IMR-90 (cell line): ENCODE data around the gene RNF215. TPM values are rescaled to one million over a fixed set of nuclear protein-coding genes. Genes with fewer than 3 reads are reported as not detected.

Experiments
- ATAC-seq: fragments of 200-7000 bp; cut with Tn5 transposase; 2 replicates; pipeline ENCODE4 v1.9.1; 2020; ENCODE audit warnings: low read depth, mild to moderate bottlenecking, moderate library complexity
- BruUV-seq: library from RNA; stranded (reverse); fragments of 400-500 nt; replicated peaks from 2 replicates; lab custom pipeline; 2021; lab: Mats Ljungman, UMichigan
- CTCF ChIA-PET: fragments of 300-600 bp; formaldehyde crosslinking; extraction: SDS; loops from one replicate; lab custom pipeline; 2021; ENCODE audit warnings: antibody characterized with exemption; lab: Yijun Ruan, JAX
- POLR2A ChIA-PET: fragments of 300-600 bp; sonication (Branson Sonifier 250); formaldehyde crosslinking; loops from one replicate; lab custom pipeline; 2022; ENCODE audit warnings: antibody characterized with exemption; ENCODE audit not compliant: unreplicated experiment; lab: Charles Lee
- DNase-seq: peaks from one replicate; pipeline ENCODE4 v3.0.0; 2013
- H2AFZ ChIP-seq: replicated peaks from 2 replicates; pipeline ENCODE3; 2013; ENCODE audit warnings: low read length, mild to moderate bottlenecking; ENCODE audit not compliant: poor library complexity
- H2AK5ac ChIP-seq: 2 replicates; pipeline ENCODE4 v1.6.1; 2013; ENCODE audit warnings: low read depth, low read length, inconsistent platforms
- H2AK9ac ChIP-seq: replicated peaks from 2 replicates; pipeline ENCODE3; 2013; ENCODE audit warnings: mild to moderate bottlenecking, low read depth, low read length, moderate library complexity; ENCODE audit not compliant: poor library complexity
- H2BK120ac ChIP-seq: 2 replicates; pipeline ENCODE4 v1.6.1; 2013; ENCODE audit warnings: low read depth, low read length, inconsistent platforms
- H2BK15ac ChIP-seq: 3 replicates; pipeline ENCODE4 v1.6.1; 2013; ENCODE audit warnings: low read depth, low read length, inconsistent platforms
- H2BK20ac ChIP-seq: 2 replicates; pipeline ENCODE4 v1.6.1; 2013; ENCODE audit warnings: low read depth, mild to moderate bottlenecking, inconsistent platforms, low read length, moderate library complexity
- H2BK5ac ChIP-seq: 2 replicates; pipeline ENCODE4 v1.6.1; 2013; ENCODE audit warnings: mild to moderate bottlenecking, low read depth, low read length, inconsistent platforms; ENCODE audit not compliant: poor library complexity, severe bottlenecking
- H3K14ac ChIP-seq: replicated peaks from 2 replicates; pipeline ENCODE4 v1.6.1; 2013; ENCODE audit warnings: low read depth, low read length, inconsistent platforms
- H3K18ac ChIP-seq: 2 replicates; pipeline ENCODE4 v1.6.1; 2013; ENCODE audit warnings: low read depth, low read length, control low read depth
- H3K23ac ChIP-seq: 2 replicates; pipeline ENCODE4 v1.6.1; 2013; ENCODE audit warnings: low read depth, low read length, inconsistent platforms
- H3K27ac ChIP-seq: 2 replicates; pipeline ENCODE4 v1.5.1; 2013; ENCODE audit warnings: mild to moderate bottlenecking, control low read depth, low read length; ENCODE audit not compliant: insufficient read depth
- H3K27me3 ChIP-seq: 2 replicates; pipeline ENCODE4 v1.6.1; 2013; ENCODE audit warnings: low read length; ENCODE audit not compliant: control insufficient read depth, insufficient read depth
- H3K36me3 ChIP-seq: 2 replicates; pipeline ENCODE4 v1.6.1; 2013; ENCODE audit warnings: low read length, mixed read lengths; ENCODE audit not compliant: control insufficient read depth, insufficient read depth
- H3K4ac ChIP-seq: 2 replicates; pipeline ENCODE4 v1.6.1; 2013; ENCODE audit warnings: low read depth, low read length, inconsistent platforms
- H3K4me1 ChIP-seq: 2 replicates; pipeline ENCODE4 v1.6.1; 2013; ENCODE audit warnings: low read length, mixed read lengths; ENCODE audit not compliant: control insufficient read depth, insufficient read depth
- H3K4me2 ChIP-seq: 2 replicates; pipeline ENCODE4 v1.6.1; 2013; ENCODE audit warnings: low read depth, mild to moderate bottlenecking, control low read depth, low read length, moderate library complexity
- H3K4me3 ChIP-seq: 2 replicates; pipeline ENCODE4 v1.5.1; 2013; ENCODE audit warnings: low read depth, mild to moderate bottlenecking, control low read depth, low read length, moderate library complexity; ENCODE audit not compliant: insufficient read depth
- H3K56ac ChIP-seq: 2 replicates; pipeline ENCODE4 v1.6.1; 2013; ENCODE audit warnings: low read length, inconsistent platforms; ENCODE audit not compliant: insufficient read depth; ENCODE audit errors: extremely low read depth
- H3K79me1 ChIP-seq, 2 experiments: 2 replicates each; pipeline ENCODE4 v1.6.1; 2013; ENCODE audit warnings: low read length in 2 of 2, inconsistent platforms in 1 of 2, low read depth in 1 of 2
- H3K9ac ChIP-seq: 2 replicates; pipeline ENCODE4 v1.6.1; 2013; ENCODE audit warnings: low read depth, low read length, control low read depth
- H3K9me1 ChIP-seq: 2 replicates; pipeline ENCODE4 v1.6.1; 2013; ENCODE audit warnings: low read length, inconsistent platforms; ENCODE audit not compliant: insufficient read depth
- H3K9me3 ChIP-seq: 2 replicates; pipeline ENCODE4 v1.6.1; 2013; ENCODE audit warnings: low read length; ENCODE audit not compliant: control insufficient read depth, insufficient read depth
- H4K20me1 ChIP-seq: 2 replicates; pipeline ENCODE4 v1.6.1; 2013; ENCODE audit warnings: low read length, inconsistent platforms; ENCODE audit not compliant: insufficient read depth
- H4K5ac ChIP-seq: 2 replicates; pipeline ENCODE4 v1.6.1; 2013; ENCODE audit warnings: mild to moderate bottlenecking, low read depth, low read length, control low read depth
- H4K8ac ChIP-seq, 2 experiments: 2 replicates each; pipeline ENCODE4 v1.6.1; 2013; ENCODE audit warnings: low read depth in 2 of 2, low read length in 2 of 2, control low read depth in 1 of 2, inconsistent platforms in 1 of 2
- H4K91ac ChIP-seq: 2 replicates; pipeline ENCODE4 v1.6.1; 2013; ENCODE audit warnings: low read depth, low read length, inconsistent platforms; ENCODE audit not compliant: insufficient read depth
- MAZ ChIP-seq: IDR thresholded peaks from 2 replicates; pipeline ENCODE4 v1.6.1; 2012; ENCODE audit warnings: low read depth, mild to moderate bottlenecking, low read length, improper control_type of control experiment, moderate library complexity, borderline replicate concordance
- NFE2L2 ChIP-seq: fragments of 150-350 bp; IDR thresholded peaks from 2 replicates; pipeline ENCODE4 v1.6.1; 2016; ENCODE audit warnings: low read depth, mild to moderate bottlenecking, low read length
- POLR2A ChIP-seq: IDR thresholded peaks from 2 replicates; pipeline ENCODE4 v1.6.1; 2012; ENCODE audit warnings: mild to moderate bottlenecking, low read depth, low read length
- RCOR1 ChIP-seq: IDR thresholded peaks from 2 replicates; pipeline ENCODE4 v1.6.1; 2012; ENCODE audit warnings: mild to moderate bottlenecking, low read length, improper control_type of control experiment; ENCODE audit not compliant: insufficient replicate concordance
- RFX5 ChIP-seq: IDR thresholded peaks from 2 replicates; pipeline ENCODE4 v1.8.0; 2012; ENCODE audit warnings: low read depth, mild to moderate bottlenecking, low read length, moderate library complexity
- WGBS, 2 experiments: methylation state at CpG; one replicate each; pipeline versions ENCODE4 v1.1.5 to v1.1.7; 2013; ENCODE audit warnings: missing lambda C conversion rate in 2 of 2; ENCODE audit not compliant: insufficient read length in 1 of 2; ENCODE audit errors: extremely low coverage in 2 of 2; 5-methylcytosine and 5-hydroxymethylcytosine counted together
- dilution Hi-C: fragments of 300-500 bp; cut with HindIII; formaldehyde crosslinking; loops from one replicate; pipeline ENCODE4 v1.14.3; 2018; ENCODE audit warnings: low sequenced_read_pairs; ENCODE audit not compliant: unreplicated experiment
- in situ Hi-C: fragments of 300-500 bp; cut with MboI; formaldehyde crosslinking; loops from 3 replicates; pipeline ENCODE4 v1.14.3; 2019; ENCODE audit warnings: low sequenced_read_pairs, inconsistent platforms, mixed read lengths
- intact Hi-C: fragments of 100-400 bp; cut with micrococcal nuclease; formaldehyde crosslinking; loops from 2 replicates; pipeline ENCODE4 v1.10.0; 2022
- polyA plus RNA-seq, 3 experiments: library from polyadenylated mRNA; depleted of rRNA; stranded (reverse); fragments of >200 nt; gene quantifications; 2 replicates each; pipeline ENCODE4 v1.2.3, GENCODE V29; 2012; ENCODE audit warnings: low replicate concordance in 1 of 3
- total RNA-seq: library from RNA; depleted of rRNA; stranded (reverse); fragments of >200 nt; gene quantifications from 2 replicates; pipeline ENCODE4 v1.2.3, GENCODE V29; 2012
- TF ChIP-seq, protein P1 (sequence below): fragments of 150-350 bp; IDR thresholded peaks from 2 replicates; pipeline ENCODE4 v1.6.1; 2017; ENCODE audit warnings: mild to moderate bottlenecking, antibody characterized with exemption, low read length, low read depth

The RNF215 gene
- total and polyA plus RNA-seq, 2 of the 4 experiments (the other 2 are of a cell fraction) = 15.8 to 21.9 TPM

DNA sequence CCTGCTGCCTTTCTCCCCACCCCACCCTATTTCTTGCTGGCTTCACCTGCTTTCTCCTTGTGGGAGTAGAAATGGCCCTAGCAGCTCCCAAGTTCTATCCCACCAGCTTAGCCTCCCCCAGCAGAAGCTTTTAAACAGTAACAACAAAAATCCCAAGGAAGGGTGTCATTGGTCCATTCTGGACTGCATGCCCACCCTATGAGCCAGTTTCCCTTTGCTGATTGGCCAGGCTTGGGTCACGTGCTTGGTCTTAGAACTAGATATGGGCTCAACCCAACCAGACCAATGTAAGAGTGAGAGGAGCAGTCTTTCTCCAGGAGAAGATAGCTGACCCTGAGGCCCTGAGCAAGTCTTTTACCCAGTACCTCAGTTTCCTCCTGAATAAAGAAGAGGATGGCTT, 40.7 kb upstream of the RNF215 start:
- Histone ChIP-seq H3K4me2 (no peak overlapping the region), H3K27me3 (no peaks in the 10 kb centered on the region), H3K9me3 (no peaks in the 10 kb centered on the region), H2BK15ac (no peak overlapping the region), H2AK5ac (no peak overlapping the region), H3K56ac (no peak overlapping the region), H4K5ac (no peak overlapping the region), H4K91ac (no peak overlapping the region), H2AK9ac (no peak overlapping the region), H3K14ac (no peak overlapping the region), H3K4me3 (no peak overlapping the region), H3K23ac (no peak overlapping the region), H3K18ac (no peak overlapping the region), H2AFZ (no peak overlapping the region), H2BK120ac (no peak overlapping the region), H4K8ac (no peak overlapping the region), H3K9ac (no peak overlapping the region), H2BK20ac (no peak overlapping the region), H2BK5ac (no peak overlapping the region), H3K9me1 (peaks cover 9% of the 10 kb centered on the region), H4K20me1 (no peaks in the 10 kb centered on the region), H3K27ac (no peak overlapping the region), H3K79me1 (peaks cover 14 to 22% of the 10 kb centered on the region in 2 experiments; a peak in 3 of 4 replicates), H3K36me3 (peaks cover 6% of the 10 kb centered on the region; the same call in 1 of the 2 replicates), H3K4me1 (peaks cover 8% of the 10 kb centered on the region; the same call in 1 of the 2 replicates), H3K4ac (no peak overlapping the region)
- ChIA-PET POLR2A (no interaction called here), CTCF (no interaction called here)
- in situ Hi-C loops (no loop called here), intact Hi-C loops (no loop called here), dilution Hi-C loops (no loop called here)
- no TSS peak for BruUV-seq
- WGBS, 2 experiments = no CpG with 5 or more reads among the region's 1 CpG
- TF ChIP-seq MAZ (no peak), POLR2A (no peak), RCOR1 (no peak), RFX5 (no peak), NFE2L2 (no peak)
- TF ChIP-seq, protein P1, sequence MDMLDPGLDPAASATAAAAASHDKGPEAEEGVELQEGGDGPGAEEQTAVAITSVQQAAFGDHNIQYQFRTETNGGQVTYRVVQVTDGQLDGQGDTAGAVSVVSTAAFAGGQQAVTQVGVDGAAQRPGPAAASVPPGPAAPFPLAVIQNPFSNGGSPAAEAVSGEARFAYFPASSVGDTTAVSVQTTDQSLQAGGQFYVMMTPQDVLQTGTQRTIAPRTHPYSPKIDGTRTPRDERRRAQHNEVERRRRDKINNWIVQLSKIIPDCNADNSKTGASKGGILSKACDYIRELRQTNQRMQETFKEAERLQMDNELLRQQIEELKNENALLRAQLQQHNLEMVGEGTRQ = 0 out of 2 replicates have a peak, but pooled peaks have one; percentile 10
- DNase-seq (no peak), ATAC-seq (no peak)
